HG03135 (cell line): ENCODE measurements around the gene GTF3C2.

Experiments
- ATAC-seq: cut with Tn5 transposase; IDR thresholded peaks from one replicate; pipeline ENCODE4 v1.9.1; 2021; ENCODE audit warnings: mild to moderate bottlenecking, moderate library complexity; ENCODE audit not compliant: unreplicated experiment

GTF3C2 gene

GRCh38 chr2:27298391-27299080 is 58.0 kb downstream of the GTF3C2 start:
- no peak for ATAC-seq

- no peak for ATAC-seq
Observed at GRCh38 chr2:27297195-27297594, 59.4 kb downstream of the GTF3C2 start.

- ATAC-seq = no peak
Observed at GRCh38 chr2:27296481-27296880, 60.1 kb downstream of the GTF3C2 start.

- ATAC-seq = no peak
Observed at GRCh38 chr2:27294928-27295327, 61.6 kb downstream of the GTF3C2 start.

- no peak for ATAC-seq
Observed at GRCh38 chr2:27291865-27292264, 64.7 kb downstream of the GTF3C2 start.

GRCh38 chr2:27290549-27290948 is 66.0 kb downstream of the GTF3C2 start:
- no peak for ATAC-seq

GRCh38 chr2:27288610-27289009 is 68.0 kb downstream of the GTF3C2 start:
- ATAC-seq = no peak

- no peak for ATAC-seq
Observed at GRCh38 chr2:27285481-27285880, 71.1 kb downstream of the GTF3C2 start.

GRCh38 chr2:27284996-27285395 is 71.6 kb downstream of the GTF3C2 start:
- no peak for ATAC-seq

GRCh38 chr2:27282892-27283291 is 73.7 kb downstream of the GTF3C2 start:
- ATAC-seq = no peak

GRCh38 chr2:27281855-27282559 is 74.6 kb downstream of the GTF3C2 start, which contains the start of gene TRIM54:
Gene TRIM54 (plus strand): TSS chr2:27282429. CDS start chr2:27282732, 303 bp downstream.
- ATAC-seq = no peak

- ATAC-seq = no peak
Observed at GRCh38 chr2:27281442-27281841, 75.1 kb downstream of the GTF3C2 start.

- ATAC-seq = no peak
Observed at GRCh38 chr2:27280826-27281225, 75.7 kb downstream of the GTF3C2 start.

GRCh38 chr2:27278010-27278409 is 78.6 kb downstream of the GTF3C2 start:
- ATAC-seq = no peak
